RWPE1 (cell line): ENCODE results near the gene FAM98C.

Source experiments
- CTCF ChIA-PET: fragments of 350-600 bp; sonication (Branson Sonifier 250); formaldehyde crosslinking; extraction: SDS; loops from one replicate; lab custom pipeline; 2021; lab: Yijun Ruan, JAX
- POLR2A ChIA-PET: fragments of 400-600 bp; formaldehyde crosslinking; extraction: SDS; loops from one replicate; lab custom pipeline; 2020; ENCODE audit warnings: antibody characterized with exemption; ENCODE audit not compliant: low non-redundant PET; lab: Yijun Ruan, JAX
- DNase-seq: peaks from one replicate; pipeline ENCODE4 v3.0.0; 2012; ENCODE audit warnings: low spot score
- H3K27ac ChIP-seq: fragments of 450-650 bp; 2 replicates; pipeline ENCODE4 v1.5.1; 2017
- CTCF ChIP-seq: fragments of 450-650 bp; conservative IDR thresholded peaks from 2 replicates; pipeline ENCODE4 v1.5.1; 2017; ENCODE audit warnings: low read depth, mild to moderate bottlenecking

FAM98C gene

GRCh38 chr19:38392707-38393308, 10.1 kb upstream of the FAM98C start:
- POLR2A ChIA-PET, result no interaction called here
- TF ChIP-seq CTCF, result no peak

GRCh38 chr19:38394488-38394887, 8.4 kb upstream of the FAM98C start:
- no peak overlapping the region for H3K27ac ChIP-seq
- no peak for DNase-seq
- no peak for TF ChIP-seq CTCF
- POLR2A ChIA-PET, result no interaction called here
- CTCF ChIA-PET, result interaction anchor here (1.2 kb wide), 1 partner anchor 9 kb away, joined by 5 read pairs; the partner anchor contains the start of gene FAM98C

More at GRCh38 chr19:38392707-38393308, 10.1 kb upstream of the FAM98C start:
- CTCF ChIA-PET, result interaction anchor here (0.6 kb wide), 1 partner anchor 10 kb away, joined by 3 read pairs; no protein-coding TSS in a partner anchor
- H3K27ac ChIP-seq, result peak overlapping the region; percentile 37
- no peak for DNase-seq

- no peak for DNase-seq
- POLR2A ChIA-PET, result no interaction called here
- CTCF ChIA-PET, result no interaction called here
- no peak for TF ChIP-seq CTCF
- no peak overlapping the region for H3K27ac ChIP-seq
Measured at GRCh38 chr19:38395381-38396114, 7.3 kb upstream of the FAM98C start.

GRCh38 chr19:38399081-38399480, 3.8 kb upstream of the FAM98C start:
- CTCF ChIA-PET, result no interaction called here
- H3K27ac ChIP-seq, result no peak overlapping the region
- DNase-seq, result no peak
- POLR2A ChIA-PET, result no interaction called here
- no peak for TF ChIP-seq CTCF

GRCh38 chr19:38399537-38399936, 3.4 kb upstream of the FAM98C start:
- CTCF ChIA-PET, result no interaction called here
- H3K27ac ChIP-seq, result no peak overlapping the region
- POLR2A ChIA-PET, result no interaction called here
- DNase-seq, result no peak
- no peak for TF ChIP-seq CTCF

- CTCF ChIA-PET, result no interaction called here
- TF ChIP-seq CTCF, result no peak
- POLR2A ChIA-PET, result no interaction called here
- no peak overlapping the region for H3K27ac ChIP-seq
- no peak for DNase-seq
Measured at GRCh38 chr19:38400361-38400760, 2.5 kb upstream of the FAM98C start.
